BJ (cell line): Measurements from ENCODE around the gene PPP2R5C. TPM values are rescaled to one million over a fixed set of nuclear protein-coding genes. Genes with fewer than 3 reads are reported as not detected.

Experiments used
- CTCF ChIA-PET: fragments of 350-600 bp; formaldehyde crosslinking; extraction: SDS; loops from one replicate; lab custom pipeline; 2021; ENCODE audit warnings: antibody characterized with exemption, inconsistent platforms; lab: Yijun Ruan, JAX
- POLR2A ChIA-PET: fragments of 300-600 bp; sonication (Branson Sonifier 250); formaldehyde crosslinking; extraction: SDS; loops from one replicate; lab custom pipeline; 2021; ENCODE audit warnings: antibody characterized with exemption; lab: Charles Lee
- DNase-seq: peaks from one replicate; pipeline ENCODE4 v3.0.0-alpha.2; 2011; ENCODE audit warnings: low read depth
- H3K27me3 ChIP-seq: 2 replicates; pipeline ENCODE4 v1.6.0; 2011; ENCODE audit warnings: low read length; ENCODE audit not compliant: control insufficient read depth, insufficient read depth
- H3K36me3 ChIP-seq: 2 replicates; pipeline ENCODE4 v1.5.1; 2011; ENCODE audit warnings: low read length; ENCODE audit not compliant: control insufficient read depth, insufficient read depth
- H3K4me3 ChIP-seq: 2 replicates; pipeline ENCODE4 v1.5.1; 2011; ENCODE audit warnings: low read depth, mild to moderate bottlenecking, control low read depth, low read length
- CTCF ChIP-seq: IDR thresholded peaks from 2 replicates; pipeline ENCODE4 v1.5.1; 2011; ENCODE audit warnings: low read depth, mild to moderate bottlenecking, control low read depth, inconsistent platforms, low read length, moderate library complexity; ENCODE audit not compliant: insufficient read depth
- polyA plus RNA-seq: library from polyadenylated mRNA; depleted of rRNA; stranded (reverse); fragments of >200 nt; gene quantifications from 2 replicates; pipeline ENCODE4 v1.2.3, GENCODE V29; 2011

PPP2R5C gene
- polyA plus RNA-seq, 1 experiment, result 55.8 TPM

GRCh38 chr14:101825797-101826196 lies 64.3 kb downstream of the PPP2R5C start:
- POLR2A ChIA-PET, result no interaction called here
- peaks cover 1% of the 10 kb centered on the region; the same call in 1 of the 2 replicates for H3K36me3 ChIP-seq
- CTCF ChIA-PET, result interaction anchor here (1.0 kb wide), 1 partner anchor 55 kb away, joined by 3 read pairs; no protein-coding TSS in a partner anchor
- no peak for TF ChIP-seq CTCF
- no peaks in the 10 kb centered on the region for H3K27me3 ChIP-seq
- no peak overlapping the region for H3K4me3 ChIP-seq
- no peak for DNase-seq

GRCh38 chr14:101826351-101826750 lies 64.8 kb downstream of the PPP2R5C start:
- CTCF ChIA-PET, result interaction anchor here (1.0 kb wide), 1 partner anchor 56 kb away, joined by 3 read pairs; no protein-coding TSS in a partner anchor
- no peak overlapping the region for H3K4me3 ChIP-seq
- H3K36me3 ChIP-seq, result peaks cover 2% of the 10 kb centered on the region; the same call in 1 of the 2 replicates
- TF ChIP-seq CTCF, result no peak
- POLR2A ChIA-PET, result no interaction called here
- DNase-seq, result no peak
- H3K27me3 ChIP-seq, result no peaks in the 10 kb centered on the region

GRCh38 chr14:101827286-101827685 lies 65.8 kb downstream of the PPP2R5C start:
- ChIA-PET POLR2A (no interaction called here), CTCF (no interaction called here)
- H3K36me3 ChIP-seq, result peaks cover 2% of the 10 kb centered on the region; the same call in 1 of the 2 replicates
- no peak for DNase-seq
- H3K4me3 ChIP-seq, result no peak overlapping the region
- no peaks in the 10 kb centered on the region for H3K27me3 ChIP-seq
- TF ChIP-seq CTCF, result no peak

GRCh38 chr14:101828046-101828445 lies 66.5 kb downstream of the PPP2R5C start:
- POLR2A ChIA-PET, result no interaction called here
- Histone ChIP-seq H3K27me3 (no peaks in the 10 kb centered on the region), H3K36me3 (peaks cover 2% of the 10 kb centered on the region; the same call in 1 of the 2 replicates), H3K4me3 (no peak overlapping the region)
- DNase-seq, result no peak
- no peak for TF ChIP-seq CTCF
- CTCF ChIA-PET, result no interaction called here

GRCh38 chr14:101830271-101830670 lies 68.8 kb downstream of the PPP2R5C start:
- H3K4me3 ChIP-seq, result no peak overlapping the region
- no peak for TF ChIP-seq CTCF
- peaks cover 2% of the 10 kb centered on the region; the same call in 1 of the 2 replicates for H3K36me3 ChIP-seq
- ChIA-PET POLR2A (no interaction called here), CTCF (no interaction called here)
- H3K27me3 ChIP-seq, result no peaks in the 10 kb centered on the region
- DNase-seq, result no peak
